GM23338 (cell line): ENCODE data around the gene HSD3B7. TPM values are rescaled to one million over a fixed set of nuclear protein-coding genes. Genes with fewer than 3 reads are reported as not detected.

ENCODE experiments used
- ATAC-seq: fragments of 200-7000 bp; cut with Tn5 transposase; 3 replicates; pipeline ENCODE4 v1.9.1; 2020
- DNase-seq: peaks from one replicate; pipeline ENCODE4 v3.0.0-alpha.2; 2015; ENCODE audit warnings: low spot score
- H2AFZ ChIP-seq: fragments of 200-600 bp; sonication (generic); 2 replicates; pipeline ENCODE4 v1.8.0; 2016; ENCODE audit warnings: antibody characterized with exemption, mild to moderate bottlenecking, moderate library complexity
- H3F3A ChIP-seq: fragments of 200-600 bp; sonication (generic); replicated peaks from 2 replicates; pipeline ENCODE4 v1.8.0; 2017; ENCODE audit warnings: antibody characterized with exemption, mixed run types, low read depth
- H3K27ac ChIP-seq: fragments of 200-600 bp; sonication (generic); 2 replicates; pipeline ENCODE4 v1.6.1; 2016; ENCODE audit warnings: low read depth
- H3K27me3 ChIP-seq: fragments of 200-600 bp; sonication (generic); 2 replicates; pipeline ENCODE4 v1.8.0; 2016; ENCODE audit warnings: mild to moderate bottlenecking, mixed run types, moderate library complexity; ENCODE audit not compliant: insufficient read depth
- H3K36me3 ChIP-seq: fragments of 200-600 bp; sonication (generic); 2 replicates; pipeline ENCODE4 v1.8.0; 2016; ENCODE audit warnings: mild to moderate bottlenecking; ENCODE audit not compliant: insufficient read depth
- H3K4me1 ChIP-seq: fragments of 200-600 bp; sonication (generic); 2 replicates; pipeline ENCODE4 v1.8.0; 2016; ENCODE audit warnings: mild to moderate bottlenecking, moderate library complexity; ENCODE audit not compliant: insufficient read depth
- H3K4me2 ChIP-seq: fragments of 200-600 bp; sonication (generic); 2 replicates; pipeline ENCODE4 v1.7.1; 2017; ENCODE audit warnings: mixed run types
- H3K4me3 ChIP-seq: fragments of 200-600 bp; sonication (generic); 2 replicates; pipeline ENCODE4 v1.6.1; 2016; ENCODE audit warnings: mixed run types
- H3K79me2 ChIP-seq: fragments of 200-600 bp; sonication (generic); replicated peaks from 2 replicates; pipeline ENCODE4 v1.8.0; 2017; ENCODE audit warnings: mild to moderate bottlenecking; ENCODE audit not compliant: insufficient read depth
- H3K9me2 ChIP-seq: fragments of 200-600 bp; sonication (generic); 2 replicates; pipeline ENCODE4 v1.8.0; 2017; ENCODE audit not compliant: insufficient read depth
- H4K20me1 ChIP-seq: fragments of 200-600 bp; sonication (generic); replicated peaks from 2 replicates; pipeline ENCODE4 v1.8.0; 2017; ENCODE audit warnings: mild to moderate bottlenecking; ENCODE audit not compliant: insufficient read depth
- H3K27ac Mint-ChIP-seq: 2 replicates; pipeline ENCODE4 v1.8.0; 2020; ENCODE audit warnings: inconsistent platforms, mild to moderate bottlenecking, moderate library complexity, mixed read lengths
- H3K27me3 Mint-ChIP-seq: 3 replicates; pipeline ENCODE4 v1.8.0; 2022; ENCODE audit warnings: low read depth, mild to moderate bottlenecking, moderate library complexity, mixed read lengths, inconsistent platforms; ENCODE audit not compliant: insufficient read depth, poor library complexity
- H3K36me3 Mint-ChIP-seq: 3 replicates; pipeline ENCODE4 v1.8.0; 2021; ENCODE audit warnings: low read depth, mild to moderate bottlenecking, inconsistent platforms, moderate library complexity, mixed read lengths
- H3K4me1 Mint-ChIP-seq: 3 replicates; pipeline ENCODE4 v1.8.0; 2020; ENCODE audit warnings: mild to moderate bottlenecking, inconsistent platforms, mixed read lengths
- H3K4me3 Mint-ChIP-seq: 3 replicates; pipeline ENCODE4 v1.8.0; 2021; ENCODE audit warnings: moderate library complexity, mild to moderate bottlenecking, inconsistent platforms, mixed read lengths
- H3K9me3 Mint-ChIP-seq: 3 replicates; pipeline ENCODE4 v1.8.0; 2020; ENCODE audit warnings: moderate library complexity, mild to moderate bottlenecking, inconsistent platforms, mixed read lengths
- CREB1 ChIP-seq: fragments of 250-450 bp; sonication (Bioruptor Pico); IDR thresholded peaks from 2 replicates; pipeline ENCODE4 v1.5.0; 2020; ENCODE audit warnings: low read depth, mild to moderate bottlenecking, moderate library complexity
- EZH2 ChIP-seq: fragments of 200-600 bp; sonication (generic); IDR thresholded peaks from one replicate; pipeline ENCODE4 v1.8.0; 2017; ENCODE audit warnings: antibody characterized with exemption, mild to moderate bottlenecking, low read depth; ENCODE audit not compliant: unreplicated experiment
- EZH2phosphoT487 ChIP-seq: fragments of 200-600 bp; sonication (generic); IDR thresholded peaks from one replicate; pipeline ENCODE4 v1.8.1; 2018; ENCODE audit warnings: antibody characterized with exemption; ENCODE audit not compliant: unreplicated experiment
- JUNB ChIP-seq: IDR thresholded peaks from one replicate; pipeline ENCODE4 v1.6.1; 2016; ENCODE audit warnings: antibody characterized with exemption; ENCODE audit not compliant: unreplicated experiment
- POLR2AphosphoS5 ChIP-seq: IDR thresholded peaks from 2 replicates; pipeline ENCODE4 v1.6.1; 2016; ENCODE audit warnings: antibody characterized with exemption, low read depth
- STAT1 ChIP-seq: IDR thresholded peaks from one replicate; pipeline ENCODE4 v1.6.1; 2016; ENCODE audit warnings: antibody characterized with exemption; ENCODE audit not compliant: unreplicated experiment
- ZNF114 ChIP-seq: fragments of 250-450 bp; sonication (Bioruptor Pico); IDR thresholded peaks from 2 replicates; pipeline ENCODE4 v1.5.0; 2020; ENCODE audit warnings: mild to moderate bottlenecking, moderate library complexity
- ZNF331 ChIP-seq: fragments of 250-450 bp; sonication (Bioruptor Pico); IDR thresholded peaks from 2 replicates; pipeline ENCODE4 v1.5.0; 2020; ENCODE audit warnings: low read depth, mild to moderate bottlenecking, moderate library complexity
- polyA plus RNA-seq: library from polyadenylated mRNA; unstranded; fragments of >200 nt; fragmentation: Nextera tagmentation; extraction: Ambion mirVana; gene quantifications from 2 replicates; pipeline ENCODE4 v1.2.1, GENCODE V29; 2016
- total RNA-seq: library from RNA; depleted of rRNA; stranded (reverse); fragments of >200 nt; shearing (Covaris generic); gene quantifications from 2 replicates; pipeline ENCODE4 v1.2.3, GENCODE V29; 2014
- TF ChIP-seq, protein P1 (sequence below), 2 experiments: fragments of 200-600 bp in 1 of 2; sonication (generic) in 1 of 2; conservative IDR thresholded peaks; 2 replicates each; pipeline versions ENCODE4 v1.5.1 to v1.6.1; 2016 to 2017; ENCODE audit warnings: antibody characterized with exemption in 2 of 2, low read depth in 2 of 2, mild to moderate bottlenecking in 2 of 2, moderate library complexity in 1 of 2
- TF ChIP-seq, protein P2 (sequence below): IDR thresholded peaks from one replicate; pipeline ENCODE4 v1.6.1; 2018; ENCODE audit warnings: antibody characterized with exemption; ENCODE audit not compliant: unreplicated experiment
- TF ChIP-seq, protein P3 (sequence below): fragments of 250-450 bp; sonication (Bioruptor Pico); IDR thresholded peaks from 2 replicates; pipeline ENCODE4 v1.5.0; 2020; ENCODE audit warnings: mild to moderate bottlenecking, moderate library complexity
- TF ChIP-seq, protein P4 (sequence below): IDR thresholded peaks from 2 replicates; pipeline ENCODE4 v1.6.1; 2016; ENCODE audit warnings: antibody characterized with exemption

HSD3B7 gene
- total and polyA plus RNA-seq, 2 experiments from 2014 or later, result 4.3 to 12.2 TPM

DNA sequence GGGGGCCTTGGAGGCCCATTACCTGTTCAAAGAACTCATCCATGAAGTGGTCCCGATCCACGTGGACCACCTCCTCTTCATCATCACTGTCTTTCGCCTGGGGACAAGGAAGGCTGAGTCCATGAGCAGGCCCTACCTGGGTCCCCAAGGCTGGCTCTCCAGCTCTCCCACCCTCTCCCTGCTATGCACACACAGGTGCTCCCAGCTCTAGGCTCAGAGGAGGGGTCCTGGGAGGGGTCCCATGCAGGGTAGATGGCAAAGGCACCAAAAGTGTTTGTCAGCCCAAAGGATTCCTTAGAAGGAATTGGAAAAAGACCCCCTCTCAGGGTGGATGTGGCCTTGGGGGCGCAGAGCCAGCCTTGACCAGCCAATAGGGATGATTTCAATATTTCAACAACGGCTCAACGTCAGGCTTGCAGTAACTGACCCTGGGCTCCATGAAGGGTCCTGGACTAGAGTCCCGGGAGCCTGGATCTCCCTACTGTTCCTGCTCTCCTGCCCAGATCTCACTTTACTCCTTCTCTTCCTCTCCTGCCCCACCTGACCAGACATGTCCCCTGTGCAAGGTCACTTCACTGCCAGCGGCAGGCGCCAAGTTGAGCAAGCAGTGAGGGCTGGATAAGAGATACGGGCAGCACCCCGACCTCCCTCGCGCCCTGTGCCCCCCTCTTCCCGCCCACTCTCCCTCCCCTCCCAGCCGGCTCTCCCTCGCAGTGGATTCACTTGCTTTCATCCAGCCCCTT is 16.7 kb downstream of the HSD3B7 start:
- H3K4me1 Mint-ChIP-seq, result peaks cover 15% of the 10 kb centered on the region
- ATAC-seq (no peak), DNase-seq (no peak)
- Histone ChIP-seq H4K20me1 (no peaks in the 10 kb centered on the region), H3K27me3 (no peaks in the 10 kb centered on the region), H3K27ac (no peak overlapping the region), H3K36me3 (no peaks in the 10 kb centered on the region; the same call in 1 of the 2 replicates), H2AFZ (no peak overlapping the region), H3K9me2 (no peaks in the 10 kb centered on the region), H3K4me3 (no peak overlapping the region), H3K79me2 (peaks cover 5% of the 10 kb centered on the region), H3F3A (peaks cover 3% of the 10 kb centered on the region; the same call in 1 of the 2 replicates), H3K4me2 (no peak overlapping the region), H3K4me1 (peaks cover 9% of the 10 kb centered on the region; the same call in 1 of the 2 replicates)
- H3K4me3 Mint-ChIP-seq, result no peak overlapping the region
- no peaks in the 10 kb centered on the region for H3K9me3 Mint-ChIP-seq
- no peak overlapping the region for H3K27ac Mint-ChIP-seq
- no peaks in the 10 kb centered on the region; the same call in 2 of the 3 replicates for H3K36me3 Mint-ChIP-seq
- TF ChIP-seq STAT1, result no peak
- TF ChIP-seq EZH2phosphoT487, result no peak
- no peak for TF ChIP-seq JUNB
- TF ChIP-seq, protein P1, sequence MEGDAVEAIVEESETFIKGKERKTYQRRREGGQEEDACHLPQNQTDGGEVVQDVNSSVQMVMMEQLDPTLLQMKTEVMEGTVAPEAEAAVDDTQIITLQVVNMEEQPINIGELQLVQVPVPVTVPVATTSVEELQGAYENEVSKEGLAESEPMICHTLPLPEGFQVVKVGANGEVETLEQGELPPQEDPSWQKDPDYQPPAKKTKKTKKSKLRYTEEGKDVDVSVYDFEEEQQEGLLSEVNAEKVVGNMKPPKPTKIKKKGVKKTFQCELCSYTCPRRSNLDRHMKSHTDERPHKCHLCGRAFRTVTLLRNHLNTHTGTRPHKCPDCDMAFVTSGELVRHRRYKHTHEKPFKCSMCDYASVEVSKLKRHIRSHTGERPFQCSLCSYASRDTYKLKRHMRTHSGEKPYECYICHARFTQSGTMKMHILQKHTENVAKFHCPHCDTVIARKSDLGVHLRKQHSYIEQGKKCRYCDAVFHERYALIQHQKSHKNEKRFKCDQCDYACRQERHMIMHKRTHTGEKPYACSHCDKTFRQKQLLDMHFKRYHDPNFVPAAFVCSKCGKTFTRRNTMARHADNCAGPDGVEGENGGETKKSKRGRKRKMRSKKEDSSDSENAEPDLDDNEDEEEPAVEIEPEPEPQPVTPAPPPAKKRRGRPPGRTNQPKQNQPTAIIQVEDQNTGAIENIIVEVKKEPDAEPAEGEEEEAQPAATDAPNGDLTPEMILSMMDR (conservative IDR thresholded peaks at IDR 0.05; ENCODE audit: low read depth in 2 of 2), result no peak
- no peak for TF ChIP-seq POLR2AphosphoS5
- TF ChIP-seq, protein P2, sequence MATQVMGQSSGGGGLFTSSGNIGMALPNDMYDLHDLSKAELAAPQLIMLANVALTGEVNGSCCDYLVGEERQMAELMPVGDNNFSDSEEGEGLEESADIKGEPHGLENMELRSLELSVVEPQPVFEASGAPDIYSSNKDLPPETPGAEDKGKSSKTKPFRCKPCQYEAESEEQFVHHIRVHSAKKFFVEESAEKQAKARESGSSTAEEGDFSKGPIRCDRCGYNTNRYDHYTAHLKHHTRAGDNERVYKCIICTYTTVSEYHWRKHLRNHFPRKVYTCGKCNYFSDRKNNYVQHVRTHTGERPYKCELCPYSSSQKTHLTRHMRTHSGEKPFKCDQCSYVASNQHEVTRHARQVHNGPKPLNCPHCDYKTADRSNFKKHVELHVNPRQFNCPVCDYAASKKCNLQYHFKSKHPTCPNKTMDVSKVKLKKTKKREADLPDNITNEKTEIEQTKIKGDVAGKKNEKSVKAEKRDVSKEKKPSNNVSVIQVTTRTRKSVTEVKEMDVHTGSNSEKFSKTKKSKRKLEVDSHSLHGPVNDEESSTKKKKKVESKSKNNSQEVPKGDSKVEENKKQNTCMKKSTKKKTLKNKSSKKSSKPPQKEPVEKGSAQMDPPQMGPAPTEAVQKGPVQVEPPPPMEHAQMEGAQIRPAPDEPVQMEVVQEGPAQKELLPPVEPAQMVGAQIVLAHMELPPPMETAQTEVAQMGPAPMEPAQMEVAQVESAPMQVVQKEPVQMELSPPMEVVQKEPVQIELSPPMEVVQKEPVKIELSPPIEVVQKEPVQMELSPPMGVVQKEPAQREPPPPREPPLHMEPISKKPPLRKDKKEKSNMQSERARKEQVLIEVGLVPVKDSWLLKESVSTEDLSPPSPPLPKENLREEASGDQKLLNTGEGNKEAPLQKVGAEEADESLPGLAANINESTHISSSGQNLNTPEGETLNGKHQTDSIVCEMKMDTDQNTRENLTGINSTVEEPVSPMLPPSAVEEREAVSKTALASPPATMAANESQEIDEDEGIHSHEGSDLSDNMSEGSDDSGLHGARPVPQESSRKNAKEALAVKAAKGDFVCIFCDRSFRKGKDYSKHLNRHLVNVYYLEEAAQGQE, result no peak
- TF ChIP-seq ZNF114 (CRISPR knock-in tag), result no peak
- TF ChIP-seq ZNF331 (CRISPR knock-in tag), result no peak
- TF ChIP-seq, protein P3, sequence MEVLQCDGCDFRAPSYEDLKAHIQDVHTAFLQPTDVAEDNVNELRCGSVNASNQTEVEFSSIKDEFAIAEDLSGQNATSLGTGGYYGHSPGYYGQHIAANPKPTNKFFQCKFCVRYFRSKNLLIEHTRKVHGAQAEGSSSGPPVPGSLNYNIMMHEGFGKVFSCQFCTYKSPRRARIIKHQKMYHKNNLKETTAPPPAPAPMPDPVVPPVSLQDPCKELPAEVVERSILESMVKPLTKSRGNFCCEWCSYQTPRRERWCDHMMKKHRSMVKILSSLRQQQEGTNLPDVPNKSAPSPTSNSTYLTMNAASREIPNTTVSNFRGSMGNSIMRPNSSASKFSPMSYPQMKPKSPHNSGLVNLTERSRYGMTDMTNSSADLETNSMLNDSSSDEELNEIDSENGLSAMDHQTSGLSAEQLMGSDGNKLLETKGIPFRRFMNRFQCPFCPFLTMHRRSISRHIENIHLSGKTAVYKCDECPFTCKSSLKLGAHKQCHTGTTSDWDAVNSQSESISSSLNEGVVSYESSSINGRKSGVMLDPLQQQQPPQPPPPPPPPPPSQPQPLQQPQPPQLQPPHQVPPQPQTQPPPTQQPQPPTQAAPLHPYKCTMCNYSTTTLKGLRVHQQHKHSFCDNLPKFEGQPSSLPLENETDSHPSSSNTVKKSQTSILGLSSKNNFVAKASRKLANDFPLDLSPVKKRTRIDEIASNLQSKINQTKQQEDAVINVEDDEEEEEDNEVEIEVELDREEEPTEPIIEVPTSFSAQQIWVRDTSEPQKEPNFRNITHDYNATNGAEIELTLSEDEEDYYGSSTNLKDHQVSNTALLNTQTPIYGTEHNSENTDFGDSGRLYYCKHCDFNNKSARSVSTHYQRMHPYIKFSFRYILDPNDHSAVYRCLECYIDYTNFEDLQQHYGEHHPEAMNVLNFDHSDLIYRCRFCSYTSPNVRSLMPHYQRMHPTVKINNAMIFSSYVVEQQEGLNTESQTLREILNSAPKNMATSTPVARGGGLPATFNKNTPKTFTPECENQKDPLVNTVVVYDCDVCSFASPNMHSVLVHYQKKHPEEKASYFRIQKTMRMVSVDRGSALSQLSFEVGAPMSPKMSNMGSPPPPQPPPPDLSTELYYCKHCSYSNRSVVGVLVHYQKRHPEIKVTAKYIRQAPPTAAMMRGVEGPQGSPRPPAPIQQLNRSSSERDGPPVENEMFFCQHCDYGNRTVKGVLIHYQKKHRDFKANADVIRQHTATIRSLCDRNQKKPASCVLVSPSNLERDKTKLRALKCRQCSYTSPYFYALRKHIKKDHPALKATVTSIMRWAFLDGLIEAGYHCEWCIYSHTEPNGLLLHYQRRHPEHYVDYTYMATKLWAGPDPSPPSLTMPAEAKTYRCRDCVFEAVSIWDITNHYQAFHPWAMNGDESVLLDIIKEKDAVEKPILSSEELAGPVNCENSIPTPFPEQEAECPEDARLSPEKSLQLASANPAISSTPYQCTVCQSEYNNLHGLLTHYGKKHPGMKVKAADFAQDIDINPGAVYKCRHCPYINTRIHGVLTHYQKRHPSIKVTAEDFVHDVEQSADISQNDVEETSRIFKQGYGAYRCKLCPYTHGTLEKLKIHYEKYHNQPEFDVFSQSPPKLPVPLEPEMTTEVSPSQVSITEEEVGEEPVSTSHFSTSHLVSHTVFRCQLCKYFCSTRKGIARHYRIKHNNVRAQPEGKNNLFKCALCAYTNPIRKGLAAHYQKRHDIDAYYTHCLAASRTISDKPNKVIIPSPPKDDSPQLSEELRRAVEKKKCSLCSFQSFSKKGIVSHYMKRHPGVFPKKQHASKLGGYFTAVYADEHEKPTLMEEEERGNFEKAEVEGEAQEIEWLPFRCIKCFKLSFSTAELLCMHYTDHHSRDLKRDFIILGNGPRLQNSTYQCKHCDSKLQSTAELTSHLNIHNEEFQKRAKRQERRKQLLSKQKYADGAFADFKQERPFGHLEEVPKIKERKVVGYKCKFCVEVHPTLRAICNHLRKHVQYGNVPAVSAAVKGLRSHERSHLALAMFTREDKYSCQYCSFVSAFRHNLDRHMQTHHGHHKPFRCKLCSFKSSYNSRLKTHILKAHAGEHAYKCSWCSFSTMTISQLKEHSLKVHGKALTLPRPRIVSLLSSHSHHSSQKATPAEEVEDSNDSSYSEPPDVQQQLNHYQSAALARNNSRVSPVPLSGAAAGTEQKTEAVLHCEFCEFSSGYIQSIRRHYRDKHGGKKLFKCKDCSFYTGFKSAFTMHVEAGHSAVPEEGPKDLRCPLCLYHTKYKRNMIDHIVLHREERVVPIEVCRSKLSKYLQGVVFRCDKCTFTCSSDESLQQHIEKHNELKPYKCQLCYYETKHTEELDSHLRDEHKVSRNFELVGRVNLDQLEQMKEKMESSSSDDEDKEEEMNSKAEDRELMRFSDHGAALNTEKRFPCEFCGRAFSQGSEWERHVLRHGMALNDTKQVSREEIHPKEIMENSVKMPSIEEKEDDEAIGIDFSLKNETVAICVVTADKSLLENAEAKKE (CRISPR knock-in tag), result no peak
- TF ChIP-seq CREB1 (CRISPR knock-in tag), result no peak
- TF ChIP-seq EZH2, result no peak
- TF ChIP-seq, protein P4, sequence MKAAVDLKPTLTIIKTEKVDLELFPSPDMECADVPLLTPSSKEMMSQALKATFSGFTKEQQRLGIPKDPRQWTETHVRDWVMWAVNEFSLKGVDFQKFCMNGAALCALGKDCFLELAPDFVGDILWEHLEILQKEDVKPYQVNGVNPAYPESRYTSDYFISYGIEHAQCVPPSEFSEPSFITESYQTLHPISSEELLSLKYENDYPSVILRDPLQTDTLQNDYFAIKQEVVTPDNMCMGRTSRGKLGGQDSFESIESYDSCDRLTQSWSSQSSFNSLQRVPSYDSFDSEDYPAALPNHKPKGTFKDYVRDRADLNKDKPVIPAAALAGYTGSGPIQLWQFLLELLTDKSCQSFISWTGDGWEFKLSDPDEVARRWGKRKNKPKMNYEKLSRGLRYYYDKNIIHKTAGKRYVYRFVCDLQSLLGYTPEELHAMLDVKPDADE, result no peak
- H3K27me3 Mint-ChIP-seq, result peaks cover 23% of the 10 kb centered on the region
